Endothelial cell of umbilical vein (primary cell): ENCODE measurements around the gene DUOX2.

Source experiments
- CTCF ChIP-seq, 2 donors: IDR thresholded peaks; 1 replicate in 1 of 2; 2 replicates in 1 of 2; pipeline ENCODE4 v1.5.1; 2011; ENCODE audit warnings: low read length in 2 of 2, mild to moderate bottlenecking in 2 of 2, moderate library complexity in 2 of 2, control low read depth in 1 of 2, inconsistent platforms in 1 of 2, low read depth in 1 of 2; ENCODE audit not compliant: insufficient read depth in 1 of 2; ENCODE audit errors: extremely low read depth in 1 of 2
- EZH2 ChIP-seq: IDR thresholded peaks from 2 replicates; pipeline ENCODE4 v1.6.1; 2012; ENCODE audit warnings: borderline replicate concordance, low read depth, mild to moderate bottlenecking, moderate library complexity, low read length, inconsistent platforms; ENCODE audit not compliant: severe bottlenecking
- FOS ChIP-seq: IDR thresholded peaks from 2 replicates; pipeline ENCODE4 v1.6.1; 2011; ENCODE audit warnings: mild to moderate bottlenecking, low read length, moderate library complexity, borderline replicate concordance; ENCODE audit not compliant: insufficient read depth
- GATA2 ChIP-seq: IDR thresholded peaks from 2 replicates; pipeline ENCODE4 v1.7.0; 2011; ENCODE audit warnings: low read depth, mild to moderate bottlenecking, moderate library complexity, mixed read lengths, low read length; ENCODE audit not compliant: insufficient read length, insufficient read depth
- JUN ChIP-seq: IDR thresholded peaks from 2 replicates; pipeline ENCODE4 v1.6.1; 2011; ENCODE audit warnings: borderline replicate concordance, low read depth; ENCODE audit not compliant: insufficient read length, insufficient read depth
- MAX ChIP-seq: IDR thresholded peaks from 2 replicates; pipeline ENCODE4 v1.6.1; 2011; ENCODE audit not compliant: insufficient read depth, insufficient read length
- MYC ChIP-seq: IDR thresholded peaks from one replicate; pipeline ENCODE4 v1.6.1; 2011; ENCODE audit warnings: mild to moderate bottlenecking, low read depth, low read length
- POLR2A ChIP-seq: IDR thresholded peaks from 2 replicates; pipeline ENCODE4 v1.6.1; 2012; ENCODE audit warnings: low read depth, mild to moderate bottlenecking, control low read depth, low read length
- POLR2AphosphoS5 ChIP-seq: IDR thresholded peaks from 2 replicates; pipeline ENCODE4 v1.6.1; 2012; ENCODE audit warnings: low read depth, mild to moderate bottlenecking, control low read depth, low read length, moderate library complexity; ENCODE audit not compliant: insufficient read depth

- TF ChIP-seq CTCF (IDR thresholded peaks at IDR 0.05; ENCODE audit: extremely low read depth in 1 of 2, insufficient read depth in 1 of 2, low read depth in 1 of 2, low read length in 2 of 2) (no peak), EZH2 (peak; percentile 7), MAX (no peak), GATA2 (no peak), POLR2AphosphoS5 (no peak), FOS (no peak), POLR2A (no peak), JUN (no peak), MYC (no peak)
Observed at GRCh38 chr15:45117308-45118130, 3.5 kb upstream of the DUOX2 start.
